ENCODE measurements around the gene EEF1AKMT3. TPM values are rescaled to one million over a fixed set of nuclear protein-coding genes. Genes with fewer than 3 reads are reported as not detected.
A peak's percentile ranks its signal among the peaks of the same experiment; 100 is the strongest.

Gene EEF1AKMT3
- total and polyA plus RNA-seq, 2 experiments from 2014 or later: 1.3 to 5.3 TPM

- H3K27me3 Mint-ChIP-seq (ENCODE audit: insufficient read depth, low read depth, poor library complexity): peaks cover 33% of the 10 kb centered on the region
- H2AFZ ChIP-seq: no peak overlapping the region
- DNase-seq (ENCODE audit: low spot score): no peak
Measured at GRCh38 chr12:57745485-57745881, 26.9 kb upstream of the EEF1AKMT3 start.

GRCh38 chr12:57746025-57746424 lies 26.4 kb upstream of the EEF1AKMT3 start:
- H3K27ac ChIP-seq (ENCODE audit: low read depth): no peak overlapping the region
- H3K4me3 ChIP-seq: peak overlapping the region; percentile 67
- no peak for TF ChIP-seq NANOG (IDR thresholded peaks at IDR 0.05; ENCODE audit: borderline replicate concordance)
- no peak for TF ChIP-seq CREB1 (CRISPR knock-in tag; IDR thresholded peaks at IDR 0.05; ENCODE audit: low read depth)
- no peak for TF ChIP-seq ZNF331 (CRISPR knock-in tag; IDR thresholded peaks at IDR 0.05; ENCODE audit: low read depth)
- TF ChIP-seq ZNF462 (CRISPR knock-in tag; IDR thresholded peaks at IDR 0.05): no peak
- TF ChIP-seq JUNB (IDR thresholded peaks at IDR 0.05; ENCODE audit: unreplicated experiment): no peak

More at GRCh38 chr12:57745485-57745881, 26.9 kb upstream of the EEF1AKMT3 start:
- Histone ChIP-seq H3K79me2 (replicated peaks; ENCODE audit: insufficient read depth) (peaks cover 11% of the 10 kb centered on the region), H3K27me3 (ENCODE audit: insufficient read depth) (peaks cover 35% of the 10 kb centered on the region), H3K27ac (ENCODE audit: low read depth) (peak overlapping the region; percentile 68; the same call in 1 of the 2 replicates), H3K36me3 (ENCODE audit: insufficient read depth) (peaks cover 19% of the 10 kb centered on the region), H3K4me1 (ENCODE audit: insufficient read depth) (peaks cover 3% of the 10 kb centered on the region; the same call in 1 of the 2 replicates), H3K4me3 (peak overlapping the region; percentile 67), H3F3A (replicated peaks; ENCODE audit: low read depth) (peaks cover 35% of the 10 kb centered on the region), H3K4me2 (peak overlapping the region; percentile 80), H3K9me2 (ENCODE audit: insufficient read depth) (no peaks in the 10 kb centered on the region), H4K20me1 (replicated peaks; ENCODE audit: insufficient read depth) (no peaks in the 10 kb centered on the region; the same call in 1 of the 2 replicates)
- Mint-ChIP-seq H3K36me3 (ENCODE audit: low read depth) (peaks cover 48% of the 10 kb centered on the region), H3K27ac (peak overlapping the region; percentile 99), H3K4me3 (peak overlapping the region; percentile 93), H3K4me1 (peaks cover 14% of the 10 kb centered on the region), H3K9me3 (no peaks in the 10 kb centered on the region; the same call in 2 of the 3 replicates)
- ATAC-seq: peak; percentile 22
- peak; percentile 21; the same call in 1 of the 2 replicates for TF ChIP-seq POLR2AphosphoS5 (IDR thresholded peaks at IDR 0.05; ENCODE audit: low read depth)
- no peak for TF ChIP-seq REST (IDR thresholded peaks at IDR 0.05; ENCODE audit: unreplicated experiment)

More at GRCh38 chr12:57746025-57746424, 26.4 kb upstream of the EEF1AKMT3 start:
- H3K9me2 ChIP-seq (ENCODE audit: insufficient read depth): no peaks in the 10 kb centered on the region
- peaks cover 5% of the 10 kb centered on the region; the same call in 1 of the 2 replicates for H3K4me1 ChIP-seq (ENCODE audit: insufficient read depth)
- peaks cover 19% of the 10 kb centered on the region for H3K36me3 ChIP-seq (ENCODE audit: insufficient read depth)
- peaks cover 16% of the 10 kb centered on the region for H3K79me2 ChIP-seq (replicated peaks; ENCODE audit: insufficient read depth)
- no peak overlapping the region for H2AFZ ChIP-seq
- Mint-ChIP-seq H3K27me3 (ENCODE audit: insufficient read depth, low read depth, poor library complexity) (peaks cover 28% of the 10 kb centered on the region), H3K27ac (no peak overlapping the region; the same call in 1 of the 2 replicates), H3K4me1 (peaks cover 16% of the 10 kb centered on the region), H3K4me3 (peak overlapping the region; percentile 93), H3K36me3 (ENCODE audit: low read depth) (peaks cover 53% of the 10 kb centered on the region), H3K9me3 (no peaks in the 10 kb centered on the region; the same call in 2 of the 3 replicates)
- H3F3A ChIP-seq (replicated peaks; ENCODE audit: low read depth): peaks cover 35% of the 10 kb centered on the region
- ATAC-seq (no peak), DNase-seq (ENCODE audit: low spot score) (no peak)
- H4K20me1 ChIP-seq (replicated peaks; ENCODE audit: insufficient read depth): no peaks in the 10 kb centered on the region; the same call in 1 of the 2 replicates
- H3K27me3 ChIP-seq (ENCODE audit: insufficient read depth): peaks cover 29% of the 10 kb centered on the region
- peak overlapping the region; percentile 80 for H3K4me2 ChIP-seq
